IPS DF 4.7 (cell line): ENCODE measurements around the gene GTF2F1.
A peak's percentile ranks its signal among the peaks of the same experiment; 100 is the strongest.
"Not testable (repeated sequence)": the region's sequence is repeated elsewhere in the genome, so short reads cannot be mapped to it uniquely, and the experiment has no call there.

Experiments
- DNase-seq: peaks from one replicate; pipeline ENCODE4 v3.0.0-alpha.2; 2013; ENCODE audit warnings: low spot score; ENCODE audit errors: extremely low read depth

Gene GTF2F1, protein sequence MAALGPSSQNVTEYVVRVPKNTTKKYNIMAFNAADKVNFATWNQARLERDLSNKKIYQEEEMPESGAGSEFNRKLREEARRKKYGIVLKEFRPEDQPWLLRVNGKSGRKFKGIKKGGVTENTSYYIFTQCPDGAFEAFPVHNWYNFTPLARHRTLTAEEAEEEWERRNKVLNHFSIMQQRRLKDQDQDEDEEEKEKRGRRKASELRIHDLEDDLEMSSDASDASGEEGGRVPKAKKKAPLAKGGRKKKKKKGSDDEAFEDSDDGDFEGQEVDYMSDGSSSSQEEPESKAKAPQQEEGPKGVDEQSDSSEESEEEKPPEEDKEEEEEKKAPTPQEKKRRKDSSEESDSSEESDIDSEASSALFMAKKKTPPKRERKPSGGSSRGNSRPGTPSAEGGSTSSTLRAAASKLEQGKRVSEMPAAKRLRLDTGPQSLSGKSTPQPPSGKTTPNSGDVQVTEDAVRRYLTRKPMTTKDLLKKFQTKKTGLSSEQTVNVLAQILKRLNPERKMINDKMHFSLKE

DNA sequence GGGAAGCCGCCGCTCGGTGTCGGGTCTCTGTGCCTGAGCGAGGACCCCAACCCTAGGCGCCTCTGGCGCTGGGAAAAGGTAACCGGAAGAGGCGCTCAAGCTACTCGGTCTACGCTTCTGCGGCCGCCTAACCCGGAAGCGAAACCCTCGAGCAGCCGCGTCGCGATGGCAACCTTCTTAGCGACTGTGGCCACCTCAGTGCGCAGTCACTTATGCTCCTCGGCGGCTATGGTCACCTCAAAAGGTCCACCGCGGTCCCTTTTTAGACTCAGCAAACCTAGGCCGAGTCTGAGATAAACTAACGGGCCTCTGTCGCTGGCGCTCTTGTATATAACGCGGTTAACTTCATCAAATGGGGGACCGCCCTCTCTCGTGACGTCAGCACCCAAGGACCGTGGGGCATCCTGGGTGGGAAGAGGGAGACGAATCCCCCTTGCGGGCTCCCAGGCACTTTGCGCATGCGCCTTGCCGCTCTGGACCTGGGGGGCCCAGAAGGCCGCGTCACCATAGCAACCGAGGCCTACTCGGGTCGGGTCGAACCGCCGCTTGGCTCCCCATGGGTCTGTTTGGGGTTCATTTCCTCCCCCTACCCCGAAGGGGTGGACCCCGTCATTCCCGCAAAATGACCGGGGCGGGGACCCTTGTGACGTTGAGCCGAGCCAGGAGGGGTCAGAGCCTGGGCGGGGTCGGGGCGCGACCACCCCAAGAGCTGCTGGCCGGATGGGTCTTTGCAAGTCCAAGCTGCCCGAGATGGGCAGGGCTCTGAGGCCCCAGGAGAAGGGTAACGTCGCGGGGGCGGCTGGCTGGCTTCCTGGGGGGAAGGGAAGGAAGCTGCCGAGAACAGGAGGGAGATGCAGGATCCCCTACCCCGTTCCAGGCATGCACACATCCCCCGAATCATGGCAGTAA is at the start of gene GTF2F1:
Gene GTF2F1, minus strand, starts transcription at position 91 of the 909 bp plus-strand sequence. CDS start 169 bp downstream, outside the sequence.
- DNase-seq: no peak

DNA sequence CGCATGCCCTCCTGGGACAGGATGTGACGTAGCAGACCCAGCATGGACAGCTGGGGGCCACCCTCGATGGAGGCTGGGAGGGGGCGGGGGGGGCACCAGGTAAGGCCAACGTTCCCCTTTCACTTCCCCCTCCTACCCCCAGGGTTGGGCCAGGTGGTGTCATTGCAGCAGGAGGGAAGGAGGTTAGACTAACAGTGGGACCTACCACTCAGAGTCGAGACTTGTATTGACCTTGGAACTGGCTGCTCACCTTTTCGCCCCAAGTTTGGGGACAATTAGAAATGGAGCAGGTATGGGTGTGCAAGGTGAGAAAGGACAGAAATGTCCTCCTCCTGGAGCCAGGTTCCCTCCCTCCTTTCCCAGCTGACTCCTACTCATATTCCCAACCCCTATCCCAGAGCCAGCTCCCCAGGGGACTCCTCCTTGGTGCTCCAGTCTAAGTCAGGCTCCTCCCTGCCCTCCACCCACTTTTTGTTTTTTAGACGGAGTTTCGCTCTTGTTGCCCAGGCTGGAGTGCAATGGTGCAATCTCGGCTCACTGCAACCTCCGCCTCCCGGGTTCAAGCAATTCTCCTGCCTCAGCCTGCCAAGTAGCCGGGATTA is 49.2 kb upstream of the GTF2F1 start:
- no peak for DNase-seq

DNA sequence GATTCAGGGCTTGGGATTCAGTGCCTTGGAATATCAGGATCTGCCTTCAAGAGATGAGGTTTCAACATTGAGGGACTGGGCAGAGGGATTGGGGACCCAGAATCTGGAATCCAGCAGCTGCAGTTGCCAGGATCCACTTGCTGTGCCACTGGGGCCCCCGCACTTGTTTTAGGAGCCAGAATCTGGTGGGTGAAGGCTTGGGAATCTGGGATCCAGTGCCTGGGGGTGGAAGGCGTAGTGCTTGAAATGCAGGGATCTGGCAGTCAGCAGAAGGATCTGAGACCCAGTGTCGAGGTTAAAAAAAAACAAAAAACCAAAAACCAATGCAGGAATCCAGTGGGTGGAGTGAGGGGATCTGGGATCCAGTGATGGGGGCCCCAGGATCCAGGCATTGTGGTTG is 47.9 kb upstream of the GTF2F1 start:
- no peak for DNase-seq

DNA sequence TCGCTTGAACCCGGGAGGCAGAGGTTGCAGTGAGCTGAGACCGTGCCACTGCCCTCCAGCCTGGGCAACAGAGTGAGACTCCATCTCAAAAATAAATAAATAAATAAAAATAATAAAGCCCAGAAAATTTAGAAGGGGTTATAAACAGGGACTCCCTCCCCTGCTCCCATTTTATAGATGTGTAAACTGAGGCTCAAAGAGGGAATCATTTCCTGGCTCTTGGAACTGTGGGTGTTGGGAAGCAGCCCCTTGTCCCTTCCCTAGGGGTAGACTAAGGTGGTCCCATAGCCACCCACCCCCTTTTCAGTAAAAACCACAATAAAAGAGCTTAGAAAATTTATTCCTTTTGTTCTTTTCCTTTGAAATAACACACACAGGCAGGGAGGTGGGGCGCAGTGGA is 46.8 kb upstream of the GTF2F1 start:
- no peak for DNase-seq

DNA sequence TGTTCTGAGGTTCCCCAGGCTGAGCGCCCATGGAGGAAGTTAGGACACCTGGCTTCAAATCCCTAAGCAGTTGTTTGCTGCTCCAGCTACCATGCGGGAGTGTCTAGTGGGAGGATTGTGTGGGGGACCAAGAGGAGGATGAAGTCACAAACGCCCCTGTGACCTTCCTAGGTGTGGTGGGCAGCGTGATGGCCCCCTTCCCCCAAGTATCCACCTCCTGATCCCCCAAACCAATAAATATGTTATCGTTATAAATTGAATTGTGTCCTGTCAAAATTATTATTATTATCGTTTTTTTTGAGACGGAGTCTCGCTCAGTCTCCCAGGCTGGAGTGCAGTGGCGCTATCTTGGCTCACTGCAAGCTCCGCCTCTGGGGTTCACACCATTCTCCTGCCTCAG is 40.7 kb upstream of the GTF2F1 start, which contains the start of gene SLC25A41:
Gene SLC25A41, minus strand, starts transcription at position 101 of the 400 bp plus-strand sequence. Its CDS starts 70 bp downstream, at position 31.
- DNase-seq: no peak

DNA sequence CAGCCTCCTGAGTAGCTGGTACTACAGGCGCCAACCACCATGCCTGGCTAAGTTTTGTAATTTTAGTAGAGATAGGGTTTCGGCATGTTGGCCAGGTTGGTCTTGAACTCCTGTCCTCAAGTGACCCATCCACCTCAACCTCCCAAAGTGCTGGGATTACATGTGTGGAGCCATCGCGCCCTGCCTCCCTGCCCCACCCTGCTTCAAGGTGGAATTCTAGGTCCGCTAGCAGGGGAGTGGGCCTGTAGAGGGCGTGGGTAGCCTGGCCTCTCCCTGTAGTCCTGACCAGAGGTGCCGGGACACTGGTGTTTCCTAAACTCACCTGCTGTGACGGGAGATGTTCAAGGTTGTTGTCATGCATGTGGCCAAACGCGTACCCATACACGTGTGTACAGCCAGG is 40.2 kb upstream of the GTF2F1 start:
- DNase-seq: no peak

DNA sequence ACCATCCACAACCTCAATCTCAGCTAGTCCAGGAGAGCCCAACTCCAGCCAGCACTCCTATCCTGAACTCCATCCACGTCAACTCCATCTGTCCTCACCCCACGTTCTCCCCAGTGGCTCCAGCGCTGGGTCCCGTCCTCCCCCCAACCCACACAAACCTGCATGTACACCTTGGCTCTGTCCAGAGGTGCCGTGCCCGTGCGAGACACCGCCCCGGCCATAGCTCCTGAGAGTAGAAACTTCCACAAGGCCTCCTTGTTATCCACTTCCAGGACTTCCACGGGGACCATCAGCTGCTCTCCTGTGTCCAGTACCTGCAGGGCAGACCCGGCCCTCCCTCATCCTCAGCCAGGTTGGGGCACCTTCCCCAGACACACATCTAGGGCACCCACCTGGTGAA is 38.9 kb upstream of the GTF2F1 start:
- no peak for DNase-seq

DNA sequence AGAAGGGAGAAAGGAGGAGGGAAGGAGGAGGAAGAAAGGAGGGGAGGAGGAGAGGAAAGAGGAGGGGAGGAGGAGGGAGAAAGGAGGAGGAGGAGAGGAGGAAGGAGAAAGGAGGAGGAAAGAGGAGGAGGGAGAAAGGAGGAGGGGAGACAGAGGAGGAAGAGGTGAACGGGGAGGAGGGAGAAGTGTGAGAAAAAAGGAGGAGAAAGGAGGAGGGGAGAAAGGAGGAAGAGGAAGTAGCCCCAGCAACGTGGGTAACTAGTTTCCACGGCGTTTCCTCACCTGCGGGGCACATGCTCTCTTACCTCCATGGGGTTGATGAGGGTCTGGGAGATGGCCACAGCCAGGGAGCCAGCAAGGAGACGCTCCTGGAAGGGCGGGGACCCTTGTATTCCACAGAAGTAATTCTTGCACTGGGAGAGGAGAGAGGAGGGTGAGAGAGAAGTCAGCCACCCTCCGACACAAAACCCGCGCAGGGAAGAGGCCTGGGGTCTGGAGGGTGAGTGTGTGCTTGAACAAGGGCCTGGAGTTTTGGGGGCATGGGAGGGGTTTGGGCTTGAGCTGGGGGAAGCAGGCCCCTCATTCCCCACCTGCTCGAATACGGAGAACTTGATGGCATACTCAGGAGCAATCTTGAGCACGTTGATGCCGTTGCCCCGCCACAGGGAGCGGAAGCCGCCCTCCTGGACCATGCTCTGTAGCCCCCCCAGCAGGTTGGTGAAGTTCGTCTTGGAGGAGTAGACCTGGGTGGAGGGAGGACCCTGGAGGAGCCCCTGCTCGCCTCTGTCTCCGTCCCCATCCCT is 36.7 kb upstream of the GTF2F1 start:
- no peak for DNase-seq

DNA sequence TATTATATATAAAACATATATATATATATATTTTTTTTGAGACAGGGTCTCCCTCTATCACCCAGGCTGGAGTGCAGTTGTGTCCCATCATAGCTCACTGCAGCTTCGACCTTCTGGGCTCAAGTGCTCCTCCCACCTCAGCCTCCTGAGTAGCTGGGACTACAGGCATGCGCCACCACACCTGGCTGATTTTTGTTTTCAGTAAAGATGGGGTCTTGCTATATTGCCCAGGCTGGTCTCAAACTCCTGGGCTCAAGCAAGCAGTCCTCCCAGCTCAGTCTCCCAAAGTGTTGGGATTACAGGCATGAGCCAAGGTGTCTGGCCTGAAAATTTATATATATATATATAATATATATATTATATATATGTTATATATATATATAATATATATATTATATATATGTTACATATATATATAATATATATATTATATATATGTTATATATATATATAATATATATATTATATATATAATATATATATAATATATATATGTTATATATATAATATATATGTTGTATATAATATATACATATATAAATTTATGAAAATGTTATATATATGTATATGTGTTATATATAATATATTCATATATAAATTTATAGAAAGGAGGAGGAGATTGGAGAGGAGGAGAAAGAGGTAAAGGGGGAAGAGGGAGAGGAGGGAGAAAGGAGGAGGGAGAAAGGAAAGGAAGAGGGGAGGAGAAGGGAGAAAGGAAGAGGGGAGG is 35.9 kb upstream of the GTF2F1 start:
- not testable (repeated sequence) for DNase-seq

DNA sequence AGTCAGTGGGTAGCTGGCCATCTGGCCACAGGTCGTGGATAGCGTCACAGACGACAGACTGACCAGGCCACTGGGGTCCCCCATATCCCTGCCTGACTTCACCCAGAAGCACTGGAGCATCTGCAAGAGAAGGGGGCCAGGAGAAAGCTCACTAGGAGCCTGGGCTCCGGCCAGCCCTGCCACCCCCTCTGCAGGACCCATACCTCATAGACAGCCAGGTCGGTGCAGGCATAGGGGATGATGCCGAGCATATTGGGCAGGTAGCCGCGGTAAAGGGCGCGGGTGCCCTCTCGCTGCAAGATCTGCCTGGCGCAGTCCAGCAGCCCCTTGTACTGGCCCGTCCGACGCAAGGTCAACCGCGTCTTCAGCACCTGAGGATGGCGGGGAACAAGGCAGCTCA is 34.2 kb upstream of the GTF2F1 start:
- no peak for DNase-seq

DNA sequence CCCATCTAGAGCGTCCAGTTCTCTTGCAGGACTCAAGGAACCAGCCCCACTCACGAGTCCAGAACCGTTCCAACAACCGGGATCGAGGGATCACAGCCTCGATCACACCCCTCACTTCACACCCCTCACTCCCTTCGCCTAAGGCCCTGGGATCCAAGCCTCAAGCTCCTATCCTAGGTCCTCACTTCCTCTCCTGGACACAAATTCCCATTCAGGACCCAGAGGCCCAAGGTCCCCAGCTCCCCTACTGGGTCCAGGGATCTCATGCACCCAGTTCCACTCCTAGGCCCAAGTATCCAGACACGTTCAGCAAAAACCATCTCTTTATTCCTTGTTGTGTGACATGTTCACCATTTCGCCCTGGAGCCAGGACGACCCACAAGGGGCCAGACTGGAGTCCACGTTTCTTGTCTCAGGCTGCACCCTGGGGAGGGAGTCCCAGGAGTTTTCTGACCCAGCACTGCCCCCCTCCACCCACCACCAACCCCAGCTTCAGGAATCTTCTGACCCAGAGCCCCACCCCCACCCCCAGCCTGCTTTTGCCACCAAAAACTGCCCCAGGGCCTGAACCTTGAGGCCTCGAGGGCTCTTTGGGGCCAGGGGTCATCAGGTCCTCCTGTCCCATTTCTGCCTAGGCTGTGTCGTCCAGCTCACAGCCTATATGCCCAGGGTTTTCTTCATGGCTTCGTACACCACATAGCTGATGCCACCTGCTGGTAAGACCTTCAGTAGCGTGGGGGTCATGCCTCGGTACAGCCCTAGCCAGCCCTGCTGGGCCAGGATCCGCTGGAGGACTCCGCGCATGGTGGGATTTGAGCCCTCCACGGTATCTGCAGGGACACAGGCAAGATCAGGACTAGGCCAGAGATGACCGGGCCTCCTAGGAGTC is 33.0 kb upstream of the GTF2F1 start:
- DNase-seq: no peak

DNA sequence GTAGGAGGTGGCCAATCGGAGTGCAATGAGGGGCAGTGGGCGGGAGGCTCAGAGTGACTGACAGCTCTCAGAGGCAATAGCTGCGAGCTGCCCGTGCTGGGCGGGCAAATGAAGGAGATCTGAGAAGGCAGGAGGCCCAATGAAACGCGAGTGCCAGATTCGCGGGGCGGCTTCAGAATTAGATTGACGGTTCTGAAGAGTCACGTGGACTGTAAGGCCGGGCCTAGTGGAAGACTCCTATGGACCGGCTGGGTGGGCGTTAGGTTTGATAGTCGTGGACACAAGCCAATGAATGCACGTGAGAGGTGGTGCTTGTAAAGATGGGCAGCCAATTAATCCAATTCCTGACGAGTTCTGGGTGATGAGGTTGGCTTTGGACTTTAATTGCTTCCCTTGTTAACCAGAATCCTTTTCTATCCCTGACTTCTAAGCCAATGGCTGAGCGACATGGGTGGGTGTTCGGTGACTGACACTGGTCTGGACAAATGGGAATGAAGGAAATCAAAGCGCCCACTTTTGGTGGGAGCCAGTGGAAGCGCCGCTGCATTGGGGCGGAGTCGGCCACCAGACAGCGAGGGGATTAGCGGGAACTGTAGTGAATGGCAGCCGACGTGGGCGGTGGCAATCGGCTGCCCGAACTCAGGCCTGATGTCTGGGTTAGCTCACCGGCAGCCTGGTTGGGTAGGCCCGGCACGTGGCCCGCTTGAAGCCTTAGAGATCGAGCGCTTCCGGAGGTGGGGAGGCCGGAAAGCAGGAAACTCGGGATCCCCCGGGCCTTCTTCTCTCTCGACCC is 32.2 kb upstream of the GTF2F1 start:
- peak; percentile 100 for DNase-seq

DNA sequence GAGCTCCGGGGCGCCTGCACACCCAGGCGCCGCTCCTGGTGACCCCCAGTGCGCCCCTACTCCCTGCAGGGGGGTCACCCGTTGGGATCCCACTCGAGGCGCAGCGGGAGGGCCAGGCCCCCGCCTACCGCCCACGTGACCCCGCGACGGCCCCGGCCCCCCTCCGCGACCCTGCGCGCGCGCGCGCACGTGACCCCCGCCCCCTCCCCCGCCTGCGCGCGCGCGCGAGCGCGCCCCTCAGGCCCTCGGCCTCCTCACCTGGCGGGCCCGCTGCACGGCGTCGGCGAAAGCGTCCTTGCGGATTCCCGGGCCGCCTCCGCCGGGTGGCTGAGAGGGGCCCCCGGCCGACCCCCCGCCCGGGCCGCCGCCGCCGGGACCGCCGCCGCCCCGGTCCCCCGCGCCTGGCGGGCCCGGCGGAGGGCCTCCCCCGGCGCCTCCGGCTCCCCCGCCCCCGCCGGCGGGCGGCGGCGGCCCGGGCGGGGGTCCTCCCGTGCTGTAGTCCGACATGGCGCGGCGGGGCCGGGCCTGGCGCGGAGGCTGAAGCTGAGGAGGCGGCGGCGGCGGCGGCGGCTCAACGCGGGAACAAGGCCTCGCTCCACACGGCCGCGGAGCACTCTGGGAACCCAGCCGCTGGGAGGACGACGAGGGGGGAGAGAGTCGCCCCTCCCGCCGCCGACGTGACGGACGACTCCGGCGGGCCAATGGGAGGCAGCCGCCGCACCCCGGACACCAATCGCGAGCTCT is 31.4 kb upstream of the GTF2F1 start, which contains the start of gene KHSRP:
Gene KHSRP, minus strand, starts transcription at position 617 of the 744 bp plus-strand sequence. Its CDS starts 110 bp downstream, at position 507.
- no peak for DNase-seq

DNA sequence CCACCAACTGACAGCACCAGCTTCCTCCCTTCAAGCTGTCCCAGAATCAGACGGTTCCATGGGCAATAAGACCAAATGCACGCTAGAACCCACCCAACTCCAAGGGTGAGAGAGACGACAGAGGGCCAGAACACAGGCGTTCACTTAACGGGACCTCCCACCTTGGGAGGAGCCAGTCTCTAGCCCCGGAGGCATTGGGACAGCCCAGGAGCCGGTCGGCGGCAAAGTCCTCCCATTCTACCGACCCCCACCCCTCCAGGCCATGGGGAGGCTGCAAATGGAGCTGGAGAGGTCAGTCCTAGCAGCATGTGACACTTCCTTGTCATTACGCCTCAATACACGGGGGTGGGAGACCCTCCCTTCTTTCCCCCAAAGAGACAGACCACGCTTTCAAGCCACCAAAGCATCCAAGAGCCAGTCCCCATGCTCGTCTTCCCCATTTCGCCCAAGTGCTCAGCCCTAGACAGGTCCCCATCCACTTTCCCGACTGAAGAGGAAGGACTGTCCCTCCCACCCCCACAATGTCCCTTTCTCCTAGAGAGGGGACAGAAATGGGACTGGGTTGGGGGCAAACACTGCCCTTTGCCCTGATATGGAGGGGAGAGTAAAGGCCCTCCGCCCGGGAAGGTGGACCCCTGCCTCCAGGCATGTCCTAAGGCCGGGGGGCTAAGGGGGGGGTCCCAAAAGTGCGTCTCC is 30.7 kb upstream of the GTF2F1 start:
- no peak for DNase-seq

DNA sequence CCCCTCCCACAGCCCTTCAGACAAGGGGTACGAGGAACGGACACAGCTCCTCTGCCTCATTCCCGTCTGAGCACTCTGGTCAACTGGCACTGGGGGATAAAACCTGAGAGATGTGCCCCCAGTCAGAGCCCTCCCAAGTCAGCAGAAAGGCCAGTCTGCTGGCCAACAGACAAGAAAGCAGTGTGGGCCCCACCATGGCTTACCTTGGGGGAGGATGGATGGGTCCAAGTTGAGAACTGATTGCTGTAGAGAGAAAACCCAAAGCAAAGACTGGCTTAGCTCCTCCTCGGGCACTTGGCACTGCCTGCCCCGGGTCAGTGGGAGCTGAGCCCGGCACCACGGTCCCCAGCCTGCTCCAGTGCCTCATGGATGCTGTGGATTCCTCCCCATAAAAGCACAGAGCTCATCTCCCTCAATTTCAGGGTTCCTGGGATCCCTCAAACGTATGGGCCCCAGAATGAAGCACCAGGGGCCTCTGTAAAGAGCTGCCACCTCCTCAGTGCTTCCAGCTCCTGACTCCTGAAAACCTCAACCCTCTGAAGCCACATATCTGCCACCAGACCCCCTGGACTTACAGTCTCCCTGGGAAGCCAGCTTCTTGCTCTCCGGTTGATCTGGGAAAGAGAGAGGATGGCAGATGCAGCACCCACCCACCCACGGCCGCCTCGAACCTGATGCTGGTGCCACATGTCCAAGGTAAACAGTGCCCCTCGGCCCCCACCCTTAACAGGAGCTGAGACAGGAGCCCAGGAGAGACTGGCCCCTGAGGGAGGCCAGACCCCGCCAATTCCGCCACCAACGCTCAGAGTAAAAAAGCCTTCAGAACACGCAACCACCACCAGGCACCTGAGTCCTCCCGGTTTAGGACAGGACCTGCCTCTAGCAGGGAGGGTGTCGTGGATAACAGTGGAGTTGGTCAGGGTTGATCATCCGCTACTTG is 28.4 kb upstream of the GTF2F1 start:
- no peak for DNase-seq

DNA sequence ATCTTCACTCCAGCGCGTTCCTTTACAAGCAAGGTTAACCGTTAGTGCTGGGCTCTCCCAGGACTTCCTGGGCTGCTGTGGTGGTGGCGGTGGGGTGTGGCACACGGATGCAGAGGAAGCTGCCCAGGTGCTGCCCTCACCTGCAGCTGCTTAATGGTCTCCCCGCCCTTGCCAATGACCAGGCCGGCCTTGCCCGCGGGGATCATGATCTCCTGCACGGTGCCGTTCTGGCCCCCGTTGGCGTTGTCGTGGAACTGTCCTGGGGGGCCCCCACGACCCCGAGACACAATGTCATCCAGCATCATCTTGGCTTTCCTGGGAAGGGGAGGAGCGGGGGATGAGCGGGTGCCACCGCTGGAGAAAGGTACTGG is 25.6 kb upstream of the GTF2F1 start:
- no peak for DNase-seq
